ENCODE results near the gene CEP250.
"Not testable (repeated sequence)": the region's sequence is repeated elsewhere in the genome, so short reads cannot be mapped to it uniquely, and the experiment has no call there.

The CEP250 gene

GRCh38 chr20:35552914-35553313 lies 97.5 kb downstream of the CEP250 start:
- TF ChIP-seq CTCF (IDR thresholded peaks at IDR 0.05; ENCODE audit: low read depth, low read length, missing control alignments): no peak
- no peak overlapping the region for H3K4me3 ChIP-seq (replicated peaks; ENCODE audit: low read depth, low read length)
- DNase-seq (ENCODE audit: extremely low read depth, low read depth): no peak

- not testable (repeated sequence) for H3K4me3 ChIP-seq (replicated peaks; ENCODE audit: low read depth, low read length); DNase-seq (ENCODE audit: extremely low read depth, low read depth)
Observed at GRCh38 chr20:35555461-35555860, 100.1 kb downstream of the CEP250 start.

GRCh38 chr20:35555951-35556645 lies 100.7 kb downstream of the CEP250 start:
- no peak for TF ChIP-seq CTCF (IDR thresholded peaks at IDR 0.05; ENCODE audit: low read depth, low read length, missing control alignments)
- H3K4me3 ChIP-seq (replicated peaks; ENCODE audit: low read depth, low read length): no peak overlapping the region
- no peak for DNase-seq (ENCODE audit: extremely low read depth, low read depth)

- H3K4me3 ChIP-seq (replicated peaks; ENCODE audit: low read depth, low read length): no peak overlapping the region
- no peak for TF ChIP-seq CTCF (IDR thresholded peaks at IDR 0.05; ENCODE audit: low read depth, low read length, missing control alignments)
- no peak for DNase-seq (ENCODE audit: extremely low read depth, low read depth)
Observed at GRCh38 chr20:35556871-35557270, 101.5 kb downstream of the CEP250 start.

GRCh38 chr20:35558451-35558850 lies 103.1 kb downstream of the CEP250 start:
- DNase-seq (ENCODE audit: extremely low read depth, low read depth): no peak
- TF ChIP-seq CTCF (IDR thresholded peaks at IDR 0.05; ENCODE audit: low read depth, low read length, missing control alignments): no peak
- no peak overlapping the region for H3K4me3 ChIP-seq (replicated peaks; ENCODE audit: low read depth, low read length)

GRCh38 chr20:35559042-35559693 lies 103.8 kb downstream of the CEP250 start:
- DNase-seq (ENCODE audit: extremely low read depth, low read depth): no peak
- no peak overlapping the region for H3K4me3 ChIP-seq (replicated peaks; ENCODE audit: low read depth, low read length)
- no peak for TF ChIP-seq CTCF (IDR thresholded peaks at IDR 0.05; ENCODE audit: low read depth, low read length, missing control alignments)

- H3K4me3 ChIP-seq (replicated peaks; ENCODE audit: low read depth, low read length): no peak overlapping the region
- no peak for TF ChIP-seq CTCF (IDR thresholded peaks at IDR 0.05; ENCODE audit: low read depth, low read length, missing control alignments)
- no peak for DNase-seq (ENCODE audit: extremely low read depth, low read depth)
Observed at GRCh38 chr20:35560105-35560511, 104.7 kb downstream of the CEP250 start.

Data from HFF-Myc (cell line).